Heart left ventricle (tissue), 16 donors: ENCODE data around the gene MRPL9. TPM values are rescaled to one million over a fixed set of nuclear protein-coding genes. Genes with fewer than 3 reads are reported as not detected.

Experiments
- ATAC-seq, 4 donors: fragments of 200-7000 bp; cut with Tn5 transposase; one replicate each; pipeline ENCODE4 v1.9.1; 2020 to 2022; ENCODE audit warnings: moderate library complexity in 4 of 4, mild to moderate bottlenecking in 3 of 4, moderate number of reproducible peaks in 1 of 4
- DNase-seq, 5 donors: peaks; one replicate each; pipeline ENCODE4 v3.0.0-alpha.2; 2020
- H3K27ac ChIP-seq, 12 donors: fragments of 200-600 bp; sonication (generic) in 4 of 12; one replicate each; pipeline versions ENCODE4 v1.5.0 to v1.8.0; 2016 to 2022; ENCODE audit warnings: mild to moderate bottlenecking in 2 of 12
- H3K27me3 ChIP-seq, 9 donors: fragments of 200-600 bp; sonication (generic) in 2 of 9; one replicate each; pipeline versions ENCODE4 v1.5.1 to v1.8.0; 2016 to 2022; ENCODE audit warnings: mild to moderate bottlenecking in 3 of 9
- H3K36me3 ChIP-seq, 9 donors: fragments of 200-600 bp; sonication (generic) in 2 of 9; one replicate each; pipeline versions ENCODE4 v1.5.0 to v1.8.0; 2018 to 2022; ENCODE audit warnings: mild to moderate bottlenecking in 2 of 9
- H3K4me1 ChIP-seq, 12 donors: fragments of 200-600 bp; sonication (generic) in 4 of 12; one replicate each; pipeline versions ENCODE4 v1.5.0 to v1.8.0; 2016 to 2022; ENCODE audit warnings: mild to moderate bottlenecking in 3 of 12
- H3K4me3 ChIP-seq, 12 donors: fragments of 200-600 bp; sonication (generic) in 4 of 12; one replicate each; pipeline versions ENCODE4 v1.5.0 to v1.8.0; 2017 to 2022; ENCODE audit warnings: mild to moderate bottlenecking in 9 of 12, moderate library complexity in 4 of 12
- H3K9me3 ChIP-seq, 12 donors: fragments of 200-600 bp; sonication (generic) in 4 of 12; one replicate each; pipeline versions ENCODE4 v1.5.0 to v1.8.0; 2016 to 2022; ENCODE audit warnings: mild to moderate bottlenecking in 1 of 12
- CTCF ChIP-seq, 12 donors: fragments of 200-600 bp; sonication (generic) in 4 of 12; IDR thresholded peaks; one replicate each; pipeline versions ENCODE4 v1.5.0 to v1.8.0; 2018 to 2022; ENCODE audit warnings: antibody characterized with exemption in 12 of 12, mild to moderate bottlenecking in 5 of 12
- POLR2A ChIP-seq, 2 donors: fragments of 450-650 bp; IDR thresholded peaks; one replicate each; pipeline ENCODE4 v1.6.1; 2017; ENCODE audit warnings: antibody characterized with exemption in 2 of 2, mild to moderate bottlenecking in 2 of 2, moderate library complexity in 2 of 2
- WGBS, 4 donors: extraction: QIAGEN DNeasy Blood & Tissue Kit in 2 of 4; methylation state at CpG; one replicate each; pipeline versions ENCODE4 v1.1.5 to v1.1.7; 2013 to 2018; 5-methylcytosine and 5-hydroxymethylcytosine counted together
- intact Hi-C, 10 donors: fragments of 100-400 bp; cut with DNase I; formaldehyde crosslinking; loops; one replicate each; pipeline versions ENCODE4 v1.11.1 to v1.14.2; 2022
- polyA plus RNA-seq, 2 donors: library from polyadenylated mRNA; stranded (reverse); fragments of 200-250 nt; gene quantifications; one replicate each; pipeline ENCODE4 v1.2.3, GENCODE V29; 2013
- total RNA-seq, 9 donors: library from RNA; depleted of rRNA in 2 of 9; stranded (reverse); fragments of >200 nt in 2 of 9; fragmentation: NEBNext Ultra II Directional in 3 of 9; extraction: Animal tissue kit (Norgen Biotek cat#: 25700) in 3 of 9; gene quantifications; one replicate each; pipeline versions ENCODE4 v1.1.0 to v1.2.4, GENCODE V29; 2016 to 2023
- donor health status: ischemic (EF 13 %, LVEDD 7.1; RV severe dilation, severe dysfunction).
- donor health status: healthy with polysubstance abuse.
- donor health status: DM: no; HTN: yes; CAD: no.
- donor health status: DM: no; HTN: no; CAD: no.
- donor health status: ischemic (EF 25% LVEDD 6.9; RV normal size, moderate dysfunction).
- donor health status: ischemic (EF 25% LVEDD 5.7; RV mildly dilated, moderate dysfunction).
- donor health status: healthy.
- donor health status: DM: yes; HTN: yes; CAD: no.
- donor health status: ischemic (EF 35%, LVEDD 5.7; RV mildly dilated, moderate dysfunction).
- donor health status: nonischemic (EF 11% LVEDD 7.7; RV severe dilation, severe dysfunction).
- donor health status: DM: yes; HTN: yes; CAD: no.
- donor health status: PGD.
- donor health status: ischemic (EF 29% LVEDD 5.4; RV normal size, mild dysfunction).
- donor health status: nonischemic (EF 23%, LVEDD 6.1; RV moderate dilation, normal function).

The MRPL9 gene
- total and polyA plus RNA-seq, 11 donors: 35.8 to 57.9 (median 46.3) TPM

GRCh38 chr1:151759241-151759640 lies 4.1 kb downstream of the MRPL9 start:
- peaks cover 0 to 14% (median 10%) of the 10 kb centered on the region in 12 donors for H3K4me1 ChIP-seq
- intact Hi-C loops: no loop called here
- no peak for TF ChIP-seq CTCF (IDR thresholded peaks at IDR 0.05)
- TF ChIP-seq POLR2A (IDR thresholded peaks at IDR 0.05): no peak
- H3K4me3 ChIP-seq: no peak overlapping the region
- H3K36me3 ChIP-seq: peaks cover 0 to 60% (median 44%) of the 10 kb centered on the region in 9 donors
- ATAC-seq: no peak
- no peak for DNase-seq
- H3K9me3 ChIP-seq: no peaks in the 10 kb centered on the region
- H3K27me3 ChIP-seq: no peaks in the 10 kb centered on the region
- H3K27ac ChIP-seq: no peak overlapping the region

GRCh38 chr1:151756291-151756690 lies 7.0 kb downstream of the MRPL9 start:
- H3K9me3 ChIP-seq: no peaks in the 10 kb centered on the region
- no peak overlapping the region for H3K4me3 ChIP-seq
- H3K4me1 ChIP-seq: no peaks in the 10 kb centered on the region
- TF ChIP-seq CTCF (IDR thresholded peaks at IDR 0.05) (no peak), POLR2A (IDR thresholded peaks at IDR 0.05) (no peak)
- no peak for ATAC-seq
- DNase-seq: no peak
- H3K36me3 ChIP-seq: peaks cover 0 to 51% (median 36%) of the 10 kb centered on the region in 9 donors
- intact Hi-C loops: no loop called here
- no peaks in the 10 kb centered on the region for H3K27me3 ChIP-seq
- 64 to 83% (median 78%) methylated on average over 1 of the region's 1 CpG for WGBS, 4 donors
- no peak overlapping the region for H3K27ac ChIP-seq

GRCh38 chr1:151741516-151741915 lies 21.8 kb downstream of the MRPL9 start:
- TF ChIP-seq POLR2A (IDR thresholded peaks at IDR 0.05) (no peak), CTCF (IDR thresholded peaks at IDR 0.05) (no peak)
- intact Hi-C loops: loop anchor here in 1 of 10 donors (5.0 kb wide), 1 partner anchor 209 kb away; no protein-coding TSS in a partner anchor
- H3K27ac ChIP-seq: no peak overlapping the region
- no peaks in the 10 kb centered on the region for H3K36me3 ChIP-seq
- DNase-seq: no peak
- no peak overlapping the region for H3K4me3 ChIP-seq
- WGBS, 4 donors: 79 to 86% (median 83%) methylated on average over 4 of the region's 4 CpGs
- H3K27me3 ChIP-seq: no peaks in the 10 kb centered on the region
- ATAC-seq: no peak
- H3K9me3 ChIP-seq: peaks cover 0 to 12% (median 0%) of the 10 kb centered on the region in 12 donors
- no peaks in the 10 kb centered on the region for H3K4me1 ChIP-seq

- intact Hi-C loops: loop anchor here in 9 of 10 donors (5.0 to 10.0 kb wide), 7 partner anchors 47 to 297 kb away; partner anchors contain the start of gene C2CD4D (in 1 of the 9)
- H3K4me1 ChIP-seq: no peaks in the 10 kb centered on the region
- H3K27me3 ChIP-seq: no peaks in the 10 kb centered on the region
- no peaks in the 10 kb centered on the region for H3K36me3 ChIP-seq
- no peak for DNase-seq
- H3K27ac ChIP-seq: no peak overlapping the region
- no peak overlapping the region for H3K4me3 ChIP-seq
- peaks cover 0 to 12% (median 0%) of the 10 kb centered on the region in 12 donors for H3K9me3 ChIP-seq
- ATAC-seq: no peak
- WGBS, 4 donors: 60 to 63% (median 61%) methylated on average over 3 of the region's 3 CpGs
- no peak for TF ChIP-seq POLR2A (IDR thresholded peaks at IDR 0.05)
- TF ChIP-seq CTCF (IDR thresholded peaks at IDR 0.05): no peak
Observed at GRCh38 chr1:151739590-151740355, 23.5 kb downstream of the MRPL9 start.
